H1 (cell line): ENCODE measurements around the gene CENPB. TPM values are rescaled to one million over a fixed set of nuclear protein-coding genes. Genes with fewer than 3 reads are reported as not detected.

Experiments used
- CTCF ChIA-PET: fragments of 300-600 bp; sonication (Branson Sonifier 250); formaldehyde crosslinking; loops from one replicate; lab custom pipeline; 2021; ENCODE audit not compliant: partially characterized antibody; lab: Charles Lee
- POLR2A ChIA-PET: fragments of 300-600 bp; sonication (Branson Sonifier 250); formaldehyde crosslinking; loops from one replicate; lab custom pipeline; 2021; ENCODE audit warnings: inconsistent platforms; ENCODE audit not compliant: partially characterized antibody; lab: Charles Lee
- DNase-seq, 2 experiments: peaks; one replicate each; pipeline versions ENCODE4 v3.0.0 to v3.0.0-alpha.2; 2010 to 2022; ENCODE audit warnings: low spot score in 2 of 2, low read depth in 1 of 2, mixed read lengths in 1 of 2
- FAIRE-seq: peaks from 2 replicates; lab custom pipeline; 2011; peaks lifted over from hg19 to GRCh38; lab: Jason Lieb, UNC
- H2AFZ ChIP-seq: 2 replicates; pipeline ENCODE4 v1.8.1; 2012; ENCODE audit warnings: low read length, inconsistent platforms
- H2AK5ac ChIP-seq: 2 replicates; pipeline ENCODE4 v1.6.1; 2013; ENCODE audit warnings: low read depth, low read length
- H2BK120ac ChIP-seq: replicated peaks from 2 replicates; pipeline ENCODE3; 2013; ENCODE audit warnings: low read depth, low read length, inconsistent platforms
- H2BK12ac ChIP-seq: 2 replicates; pipeline ENCODE4 v1.6.1; 2013; ENCODE audit warnings: low read depth, low read length
- H2BK15ac ChIP-seq: 2 replicates; pipeline ENCODE4 v1.6.1; 2013; ENCODE audit warnings: low read length
- H2BK20ac ChIP-seq: 2 replicates; pipeline ENCODE4 v1.6.1; 2013; ENCODE audit warnings: low read length
- H2BK5ac ChIP-seq: 2 replicates; pipeline ENCODE4 v1.6.1; 2013; ENCODE audit warnings: low read depth, low read length
- H3K14ac ChIP-seq: 2 replicates; pipeline ENCODE4 v1.6.1; 2013; ENCODE audit warnings: inconsistent platforms; ENCODE audit not compliant: insufficient read length
- H3K18ac ChIP-seq: 2 replicates; pipeline ENCODE4 v1.6.1; 2013; ENCODE audit warnings: low read length; ENCODE audit errors: extremely low read depth
- H3K23ac ChIP-seq: 2 replicates; pipeline ENCODE4 v1.6.1; 2013; ENCODE audit warnings: inconsistent platforms; ENCODE audit not compliant: insufficient read length
- H3K23me2 ChIP-seq: 2 replicates; pipeline ENCODE4 v1.6.1; 2013; ENCODE audit warnings: low read depth, low read length
- H3K27ac ChIP-seq: 2 replicates; pipeline ENCODE4 v1.6.1; 2011; ENCODE audit warnings: low read depth, low read length, inconsistent platforms
- H3K27me3 ChIP-seq, 4 experiments: replicated peaks in 1 of 4; 1 replicate in 1 of 4; 2 replicates in 3 of 4; pipeline versions ENCODE4 v1.6.1 to v1.8.1; 2011 to 2013; ENCODE audit warnings: low read length in 3 of 4, mild to moderate bottlenecking in 3 of 4, inconsistent platforms in 2 of 4, mixed read lengths in 2 of 4, moderate library complexity in 1 of 4; ENCODE audit not compliant: control insufficient read depth in 3 of 4, insufficient read depth in 3 of 4; ENCODE audit errors: extremely low read depth in 1 of 4
- H3K36me3 ChIP-seq, 4 experiments: 2 replicates each; pipeline versions ENCODE4 v1.6.1 to v1.8.1; 2011 to 2013; ENCODE audit warnings: mild to moderate bottlenecking in 4 of 4, low read length in 3 of 4, moderate library complexity in 2 of 4, control low read depth in 1 of 4, inconsistent platforms in 1 of 4; ENCODE audit not compliant: insufficient read depth in 4 of 4, control insufficient read depth in 2 of 4
- H3K4ac ChIP-seq: replicated peaks from 2 replicates; pipeline ENCODE3; 2013; ENCODE audit warnings: low read length, low read depth, mixed read lengths, inconsistent platforms; ENCODE audit not compliant: insufficient read length
- H3K4me1 ChIP-seq, 4 experiments: replicated peaks in 1 of 4; 1 replicate in 1 of 4; 2 replicates in 3 of 4; pipeline versions ENCODE4 v1.6.1 to v1.8.1; 2011 to 2013; ENCODE audit warnings: low read length in 3 of 4, inconsistent platforms in 2 of 4, mixed read lengths in 1 of 4; ENCODE audit not compliant: insufficient read depth in 4 of 4, control insufficient read depth in 3 of 4
- H3K4me2 ChIP-seq, 2 experiments: 2 replicates each; pipeline versions ENCODE4 v1.6.1 to v1.8.1; 2011 to 2013; ENCODE audit warnings: low read depth in 2 of 2, low read length in 2 of 2, control low read depth in 1 of 2, inconsistent platforms in 1 of 2, mild to moderate bottlenecking in 1 of 2; ENCODE audit not compliant: insufficient read depth in 1 of 2
- H3K4me3 ChIP-seq, 4 experiments: fragments of 200-600, 300-600 bp in 1 of 4; sonication (generic), shearing (Covaris generic), sonication (Bioruptor Twin) in 1 of 4; 2 replicates each; pipeline versions ENCODE4 v1.5.1 to v1.8.1; 2011 to 2016; ENCODE audit warnings: low read length in 4 of 4, low read depth in 3 of 4, control low read depth in 2 of 4, inconsistent platforms in 2 of 4, mild to moderate bottlenecking in 2 of 4, mixed read lengths in 1 of 4, moderate library complexity in 1 of 4; ENCODE audit not compliant: insufficient read depth in 2 of 4; ENCODE audit errors: extremely low read depth in 1 of 4
- H3K56ac ChIP-seq: replicated peaks from 2 replicates; pipeline ENCODE3; 2013; ENCODE audit warnings: low read depth, mild to moderate bottlenecking, mixed read lengths, low read length, inconsistent platforms; ENCODE audit not compliant: insufficient read length
- H3K79me1 ChIP-seq: 2 replicates; pipeline ENCODE4 v1.6.1; 2013; ENCODE audit warnings: low read depth, low read length, control low read depth
- H3K79me2 ChIP-seq, 2 experiments: 2 replicates each; pipeline versions ENCODE4 v1.6.1 to v1.8.1; 2012 to 2013; ENCODE audit warnings: low read length in 2 of 2, mild to moderate bottlenecking in 2 of 2, inconsistent platforms in 1 of 2; ENCODE audit not compliant: insufficient read depth in 2 of 2, control insufficient read depth in 1 of 2
- H3K9ac ChIP-seq, 4 experiments: replicated peaks in 1 of 4; 1 replicate in 1 of 4; 2 replicates in 3 of 4; pipeline versions ENCODE4 v1.6.1 to v1.8.1; 2011 to 2013; ENCODE audit warnings: low read depth in 3 of 4, low read length in 3 of 4, control low read depth in 2 of 4, mild to moderate bottlenecking in 2 of 4, moderate library complexity in 2 of 4, inconsistent platforms in 1 of 4; ENCODE audit errors: extremely low read depth in 1 of 4
- H3K9me3 ChIP-seq, 2 experiments: 2 replicates each; pipeline versions ENCODE4 v1.6.1 to v1.8.1; 2012 to 2013; ENCODE audit warnings: mild to moderate bottlenecking in 2 of 2, moderate library complexity in 2 of 2, control low read depth in 1 of 2, inconsistent platforms in 1 of 2, low read depth in 1 of 2, low read length in 1 of 2, mixed read lengths in 1 of 2; ENCODE audit not compliant: insufficient read depth in 2 of 2
- H4K20me1 ChIP-seq, 2 experiments: replicated peaks in 1 of 2; 2 replicates each; pipeline versions ENCODE3 to v1.8.1; 2011 to 2013; ENCODE audit warnings: inconsistent platforms in 2 of 2, low read length in 2 of 2, mild to moderate bottlenecking in 1 of 2; ENCODE audit not compliant: insufficient read depth in 2 of 2, control insufficient read depth in 1 of 2
- H4K5ac ChIP-seq: 2 replicates; pipeline ENCODE4 v1.6.1; 2013; ENCODE audit warnings: low read length, low read depth, mixed read lengths, inconsistent platforms; ENCODE audit not compliant: insufficient read length
- H4K8ac ChIP-seq: 2 replicates; pipeline ENCODE4 v1.8.0; 2013; ENCODE audit warnings: mild to moderate bottlenecking, moderate library complexity, low read length, inconsistent platforms; ENCODE audit not compliant: insufficient read depth; ENCODE audit errors: extremely low read depth
- H4K91ac ChIP-seq: replicated peaks from 2 replicates; pipeline ENCODE3; 2013; ENCODE audit warnings: low read length, mixed read lengths, inconsistent platforms; ENCODE audit not compliant: insufficient read length
- CHD1 ChIP-seq: IDR thresholded peaks from 2 replicates; pipeline ENCODE4 v1.6.1; 2012; ENCODE audit warnings: low read depth, low read length, improper control_type of control experiment
- CTCF ChIP-seq, 3 experiments: IDR thresholded peaks; 1 replicate in 2 of 3; 2 replicates in 1 of 3; pipeline versions ENCODE4 v1.5.1 to v1.6.1; 2011; ENCODE audit warnings: low read length in 3 of 3, mild to moderate bottlenecking in 3 of 3, inconsistent platforms in 2 of 3, low read depth in 1 of 3, moderate library complexity in 1 of 3; ENCODE audit not compliant: insufficient read depth in 1 of 3; ENCODE audit errors: control extremely low read depth in 1 of 3
- WGBS, 2 experiments: shearing (Covaris generic) in 1 of 2; methylation state at CpG; one replicate each; pipeline versions ENCODE4 v1.1.6 to v1.1.7; 2013 to 2015; ENCODE audit warnings: low lambda C conversion rate in 2 of 2, mixed read lengths in 2 of 2, inconsistent platforms in 1 of 2, low coverage in 1 of 2, missing lambda C conversion rate in 1 of 2; ENCODE audit not compliant: insufficient replicate concordance in 2 of 2, insufficient coverage in 1 of 2, insufficient read length in 1 of 2; ENCODE audit errors: extremely low coverage in 1 of 2, missing lambda C conversion rate in 1 of 2; 5-methylcytosine and 5-hydroxymethylcytosine counted together
- polyA plus RNA-seq, 7 experiments: library from polyadenylated mRNA; depleted of rRNA in 3 of 7; stranded (reverse) in 5 of 7; unstranded in 2 of 7; fragments of >200 nt in 5 of 7; fragments of 200-250 nt in 2 of 7; gene quantifications; 1 replicate in 5 of 7; 2 replicates in 1 of 7; 4 replicates in 1 of 7; pipeline versions ENCODE4 v1.2.1 to v1.2.3, GENCODE V29; 2011 to 2013; ENCODE audit warnings: missing spikeins in 2 of 7, mixed read lengths in 2 of 7
- total RNA-seq: library from RNA; stranded (reverse); fragmentation: NEBNext Ultra II Directional; extraction: Animal tissue kit (Norgen Biotek cat#: 25700); gene quantifications from 2 replicates; pipeline ENCODE4 v1.2.1, GENCODE V29; 2021

The CENPB gene
- total and polyA plus RNA-seq, 2 of the 8 experiments (the other 6 are each of a cell fraction or from before 2014, with no cell fraction given): 17.7 to 51.6 TPM

GRCh38 chr20:3783068-3783489, 3.5 kb downstream of the CENPB start:
- CTCF ChIA-PET: interaction anchor here (0.6 to 9.5 kb wide), 8 partner anchors 10 to 818 kb away, joined by 3 to 128 read pairs (median 5); partner anchors contain the start of gene AP5S1
- no peak for FAIRE-seq
- H3K18ac ChIP-seq: no peak overlapping the region

More at GRCh38 chr20:3783068-3783489, 3.5 kb downstream of the CENPB start:
- Histone ChIP-seq H3K14ac (no peak overlapping the region), H3K36me3 (peaks cover 0 to 5% (median 0%) of the 10 kb centered on the region in 4 experiments; a peak in 2 of 8 replicates), H3K9ac (no peak overlapping the region), H2BK15ac (no peak overlapping the region), H4K20me1 (peaks cover 7 to 11% of the 10 kb centered on the region in 2 experiments), H2AFZ (no peak overlapping the region), H4K91ac (no peak overlapping the region), H4K8ac (no peak overlapping the region), H3K23me2 (peaks cover 11% of the 10 kb centered on the region; the same call in 1 of the 2 replicates), H3K23ac (no peak overlapping the region), H2AK5ac (no peak overlapping the region), H2BK120ac (no peak overlapping the region), H3K79me1 (peaks cover 11% of the 10 kb centered on the region), H2BK5ac (no peak overlapping the region), H3K4me1 (peaks cover 0 to 20% (median 11%) of the 10 kb centered on the region in 4 experiments; a peak in 6 of 7 replicates), H3K9me3 (no peaks in the 10 kb centered on the region), H3K79me2 (peaks cover 0 to 10% of the 10 kb centered on the region in 2 experiments; a peak in 1 of 4 replicates), H3K4me2 (no peak overlapping the region), H2BK20ac (no peak overlapping the region), H2BK12ac (no peak overlapping the region), H3K4me3 (no peak overlapping the region), H3K27ac (no peak overlapping the region), H4K5ac (no peak overlapping the region), H3K56ac (no peak overlapping the region), H3K27me3 (peaks cover 0 to 21% (median 16%) of the 10 kb centered on the region in 4 experiments; a peak in 6 of 7 replicates), H3K4ac (no peak overlapping the region)
- POLR2A ChIA-PET: interaction anchor here (1.1 to 1.6 kb wide), 2 partner anchors 16 to 51 kb away, joined by 3 read pairs; partner anchors contain the start of gene ADISSP
- TF ChIP-seq CHD1 (no peak), CTCF (IDR thresholded peaks at IDR 0.05; ENCODE audit: control extremely low read depth in 1 of 3, insufficient read depth in 1 of 3, low read depth in 1 of 3, low read length in 3 of 3) (0 out of 4 replicates have a peak, but pooled peaks of 1 of the 3 experiments have one; percentile 22)
- no peak for DNase-seq
- WGBS, 2 experiments: 86% methylated on average over 2 of the region's 2 CpGs; no CpG with 5 or more reads in 1 of the 2 experiments
